Activated naive CD4-positive, alpha-beta T cell treated with anti-CD3 and anti-CD28 coated beads, Interleukin-2, amount 50 U/mL, for 72 hours (primary cell): ENCODE measurements around the gene CES4A. TPM values are rescaled to one million over a fixed set of nuclear protein-coding genes. Genes with fewer than 3 reads are reported as not detected.

Experiments used
- ATAC-seq, 2 donors: fragments of 150-1000 bp; cut with Tn5 transposase; 2 replicates each; pipeline ENCODE4 v1.10.0; 2021; ENCODE audit warnings: mild to moderate bottlenecking in 2 of 2, moderate library complexity in 2 of 2
- DNase-seq, 2 donors: peaks; one replicate each; pipeline ENCODE4 v3.0.0; 2021 to 2022; ENCODE audit warnings: low spot score in 2 of 2
- H3K27ac Mint-ChIP-seq, 2 donors: one replicate each; pipeline ENCODE4 v1.8.0; 2022; ENCODE audit warnings: mild to moderate bottlenecking in 2 of 2, mixed read lengths in 2 of 2
- H3K36me3 Mint-ChIP-seq, 2 donors: one replicate each; pipeline ENCODE4 v1.8.0; 2022; ENCODE audit warnings: mixed read lengths in 2 of 2
- H3K9me3 Mint-ChIP-seq, 2 donors: one replicate each; pipeline ENCODE4 v1.8.0; 2022; ENCODE audit warnings: mixed read lengths in 2 of 2
- total RNA-seq, 2 donors: library from RNA; stranded (reverse); gene quantifications; one replicate each; pipeline ENCODE4 v1.2.3, GENCODE V29; 2022

CES4A gene
- total RNA-seq, 2 donors from 2014 or later = 8.2 to 21.3 TPM

DNA sequence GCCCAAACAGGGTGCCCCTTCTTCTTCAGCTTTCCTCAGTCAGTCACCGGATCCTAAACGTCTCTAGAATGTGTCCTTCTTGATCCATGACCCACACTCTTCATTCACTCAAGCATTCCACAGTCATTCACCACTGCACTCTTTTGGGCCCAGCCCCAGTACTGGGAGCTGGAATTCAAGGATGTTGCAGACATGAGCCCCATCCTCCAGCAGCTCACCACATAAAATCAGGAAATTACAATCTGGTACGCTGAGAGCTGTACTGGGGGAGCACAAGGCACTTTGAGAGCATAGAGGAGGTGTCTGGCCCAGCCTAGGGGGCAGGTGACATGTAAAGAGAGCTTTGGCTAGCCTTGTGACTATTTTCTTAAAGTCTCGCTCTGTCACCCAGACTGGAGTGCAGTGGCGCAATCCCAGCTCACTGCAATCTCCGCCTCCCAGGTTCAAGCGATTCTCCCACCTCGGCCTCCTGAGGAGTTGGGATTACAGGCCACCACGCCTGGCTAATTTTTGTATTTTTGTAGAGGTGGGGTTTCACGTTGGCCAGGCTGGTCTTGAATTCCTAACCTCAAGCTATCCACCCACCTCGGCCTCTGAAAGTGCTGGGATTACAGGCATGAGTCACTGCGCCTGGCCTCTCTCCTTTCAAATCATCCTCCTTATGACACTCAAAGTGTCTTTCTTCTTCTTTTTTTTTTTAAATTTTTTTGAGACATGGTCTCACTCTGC lies 18.7 kb downstream of the CES4A start:
- Mint-ChIP-seq H3K27ac (peak overlapping the region; percentile 0 to 37), H3K9me3 (no peaks in the 10 kb centered on the region), H3K36me3 (peaks cover 0 to 7% of the 10 kb centered on the region in 2 donors)
- DNase-seq = no peak
- peak; percentile 18 to 28 for ATAC-seq

DNA sequence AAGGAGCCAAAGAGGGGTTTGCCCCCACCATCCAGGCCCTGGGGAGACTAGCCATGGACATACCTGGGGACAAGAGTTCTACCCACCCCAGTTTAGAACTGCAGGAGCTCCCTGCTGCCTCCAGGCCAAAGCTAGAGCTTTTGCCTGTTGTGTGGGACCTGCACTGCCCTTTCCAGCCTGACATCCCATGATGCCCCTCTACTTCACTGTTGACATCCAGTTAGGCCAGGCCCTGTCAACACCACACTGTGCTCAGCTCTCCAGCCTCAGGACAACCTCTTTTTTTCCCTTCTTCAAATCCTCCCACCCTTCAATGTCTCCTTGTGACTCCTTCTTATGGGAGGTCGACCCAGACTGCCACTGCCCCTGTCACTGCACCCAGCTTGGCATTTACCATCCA lies 20.8 kb downstream of the CES4A start:
- DNase-seq = no peak
- Mint-ChIP-seq H3K9me3 (no peaks in the 10 kb centered on the region), H3K36me3 (no peaks in the 10 kb centered on the region), H3K27ac (peak overlapping the region; percentile 60 to 62)
- no peak for ATAC-seq

DNA sequence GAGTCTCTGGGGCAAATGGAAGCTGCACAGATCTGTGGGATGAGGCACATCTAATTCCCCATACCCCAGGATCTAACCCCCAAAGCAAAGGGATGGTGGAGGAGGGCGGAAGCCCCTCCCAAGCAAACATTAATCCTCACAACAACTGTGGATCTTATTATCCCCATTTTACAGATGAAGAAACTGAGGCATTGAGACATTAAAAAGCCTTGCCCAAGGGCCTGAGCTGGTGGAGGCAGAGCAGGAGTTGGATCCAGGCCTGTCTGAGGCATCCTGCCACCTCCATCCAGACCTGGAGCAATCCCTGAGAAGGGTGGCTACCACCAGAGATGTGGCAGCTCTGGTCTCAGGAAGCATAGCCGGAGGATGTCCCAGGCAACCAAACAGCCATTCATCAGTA lies 22.9 kb downstream of the CES4A start:
- Mint-ChIP-seq H3K36me3 (no peaks in the 10 kb centered on the region), H3K9me3 (no peaks in the 10 kb centered on the region), H3K27ac (no peak overlapping the region)
- no peak for ATAC-seq
- no peak for DNase-seq

DNA sequence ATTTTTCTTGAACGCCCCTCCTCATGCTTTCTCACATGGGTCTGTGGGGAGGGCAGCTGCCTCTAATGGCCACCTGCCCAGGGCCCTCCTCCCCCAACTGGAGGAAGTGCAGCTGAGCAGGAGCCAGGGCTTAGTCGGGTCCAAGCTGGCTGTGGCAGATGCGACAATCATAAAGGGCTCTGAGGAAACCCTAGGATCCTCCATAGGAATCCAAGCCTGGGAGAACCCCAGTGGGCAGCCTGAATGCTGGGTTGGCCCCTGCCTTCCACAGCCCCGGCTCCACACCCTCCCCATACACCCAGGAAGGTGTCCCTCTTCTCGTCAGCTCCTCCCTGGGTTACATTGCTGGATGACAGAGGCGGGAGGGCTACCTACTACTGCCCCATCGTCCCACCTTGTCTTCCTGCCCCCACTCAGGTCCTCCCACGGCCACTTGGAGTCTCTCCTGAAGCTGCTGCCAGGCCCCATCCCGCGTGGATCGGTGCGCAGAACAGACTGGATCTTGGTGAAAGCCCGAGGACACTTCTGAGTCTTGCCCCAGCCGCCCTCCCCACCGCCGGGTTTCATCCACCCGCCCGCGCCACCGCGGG lies 24.9 kb downstream of the CES4A start:
- no peaks in the 10 kb centered on the region for H3K9me3 Mint-ChIP-seq
- DNase-seq (no peak), ATAC-seq (no peak)
- H3K36me3 Mint-ChIP-seq = no peaks in the 10 kb centered on the region
- H3K27ac Mint-ChIP-seq = peak overlapping the region in 1 of 2 donors; percentile 61

DNA sequence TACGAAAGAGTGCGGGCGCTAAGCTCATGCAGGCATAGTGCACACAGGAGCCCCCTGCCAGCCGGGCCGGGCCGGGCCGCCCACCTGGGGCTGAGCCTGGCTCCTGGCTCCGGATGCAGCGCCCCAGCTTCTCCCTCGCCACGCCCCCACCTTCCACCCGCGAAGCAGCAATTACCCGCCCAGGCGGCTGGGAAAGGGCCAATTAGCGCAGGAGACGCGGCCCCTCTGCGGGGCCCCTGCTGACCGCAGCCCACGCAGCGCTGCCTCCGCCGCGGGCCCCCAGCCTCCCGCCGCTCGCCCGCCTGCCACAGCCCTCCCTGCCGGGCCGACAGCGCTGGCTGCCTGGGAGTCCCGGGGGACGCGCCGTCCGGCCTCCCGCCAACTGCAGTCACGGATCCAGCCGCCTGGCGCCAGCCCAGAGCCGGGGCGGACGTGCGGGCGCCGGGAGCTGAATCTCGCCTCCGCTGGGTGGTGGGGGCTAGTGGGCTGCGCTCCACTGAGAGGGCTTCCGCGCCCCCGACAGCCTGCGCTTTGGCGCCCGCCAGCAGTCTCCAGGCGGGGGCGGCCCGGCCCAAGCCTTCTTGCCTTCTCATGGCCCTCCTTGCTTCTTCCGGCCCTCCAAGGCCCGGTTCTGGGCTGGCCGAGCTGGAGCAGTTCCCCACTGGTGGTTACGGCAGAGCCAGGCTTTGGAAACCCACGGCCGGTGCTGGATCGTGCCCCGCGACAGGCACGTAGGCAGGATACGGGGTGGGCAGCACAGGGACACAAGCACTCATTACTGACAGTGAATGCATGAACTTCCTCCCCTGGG lies 25.6 kb downstream of the CES4A start:
- ATAC-seq = peak; percentile 50 to 67
- DNase-seq = peak; percentile 75 to 83
- no peaks in the 10 kb centered on the region for H3K9me3 Mint-ChIP-seq
- H3K36me3 Mint-ChIP-seq = no peaks in the 10 kb centered on the region
- H3K27ac Mint-ChIP-seq = peak overlapping the region; percentile 77 to 88

GRCh38 chr16:67014634-67015312 lies 26.4 kb downstream of the CES4A start:
- ATAC-seq = no peak
- no peak for DNase-seq
- Mint-ChIP-seq H3K36me3 (no peaks in the 10 kb centered on the region), H3K27ac (peak overlapping the region; percentile 77 to 88), H3K9me3 (no peaks in the 10 kb centered on the region)

DNA sequence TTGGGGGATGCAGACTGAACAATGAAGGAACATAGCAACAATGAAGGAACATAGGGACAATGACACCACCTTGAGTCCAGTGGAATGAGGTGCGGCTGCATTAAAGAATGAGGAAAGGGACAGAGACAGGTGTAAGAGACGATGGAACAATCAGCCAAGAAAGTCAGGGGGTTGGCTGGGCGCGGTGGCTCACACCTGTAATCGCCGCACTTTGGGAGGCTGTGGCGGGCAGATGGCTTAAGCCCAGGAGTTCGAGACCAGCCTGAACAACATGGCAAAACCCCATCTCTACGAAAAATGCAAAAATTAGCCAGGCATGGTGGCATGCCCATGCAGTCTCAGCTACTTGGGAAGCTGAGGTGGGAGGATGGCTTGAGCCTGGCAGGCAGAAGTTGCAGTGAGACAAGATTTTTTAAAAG lies 26.9 kb downstream of the CES4A start:
- H3K9me3 Mint-ChIP-seq = no peaks in the 10 kb centered on the region
- no peak for ATAC-seq
- no peak overlapping the region for H3K27ac Mint-ChIP-seq
- no peak for DNase-seq
- H3K36me3 Mint-ChIP-seq = no peaks in the 10 kb centered on the region

- Mint-ChIP-seq H3K9me3 (no peaks in the 10 kb centered on the region), H3K27ac (peak overlapping the region in 1 of 2 donors; percentile 17), H3K36me3 (no peaks in the 10 kb centered on the region)
- no peak for DNase-seq
- ATAC-seq = no peak
Observed at GRCh38 chr16:67016143-67016542, 27.8 kb downstream of the CES4A start.

GRCh38 chr16:67016681-67017420 lies 28.5 kb downstream of the CES4A start:
- Mint-ChIP-seq H3K36me3 (no peaks in the 10 kb centered on the region), H3K27ac (no peak overlapping the region), H3K9me3 (no peaks in the 10 kb centered on the region)
- DNase-seq (no peak), ATAC-seq (no peak)

DNA sequence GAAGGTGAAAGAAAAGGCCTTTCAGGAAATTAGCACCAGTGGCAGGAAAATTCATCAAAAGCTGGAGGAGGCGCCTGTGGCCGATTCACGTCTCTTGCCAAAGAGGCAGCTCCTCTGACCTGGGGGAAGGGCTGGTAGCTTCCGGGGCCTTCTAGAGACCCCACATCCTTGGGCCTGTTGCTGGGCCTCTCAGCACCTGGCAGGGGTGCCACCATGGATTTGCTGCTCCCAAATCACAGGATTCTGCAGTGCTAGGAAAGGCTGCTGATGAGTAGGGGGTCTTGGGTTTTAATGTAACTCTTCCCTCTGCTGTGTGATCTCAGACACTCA lies 29.0 kb downstream of the CES4A start:
- no peak for DNase-seq
- no peaks in the 10 kb centered on the region for H3K36me3 Mint-ChIP-seq
- no peaks in the 10 kb centered on the region for H3K9me3 Mint-ChIP-seq
- no peak for ATAC-seq
- no peak overlapping the region for H3K27ac Mint-ChIP-seq

DNA sequence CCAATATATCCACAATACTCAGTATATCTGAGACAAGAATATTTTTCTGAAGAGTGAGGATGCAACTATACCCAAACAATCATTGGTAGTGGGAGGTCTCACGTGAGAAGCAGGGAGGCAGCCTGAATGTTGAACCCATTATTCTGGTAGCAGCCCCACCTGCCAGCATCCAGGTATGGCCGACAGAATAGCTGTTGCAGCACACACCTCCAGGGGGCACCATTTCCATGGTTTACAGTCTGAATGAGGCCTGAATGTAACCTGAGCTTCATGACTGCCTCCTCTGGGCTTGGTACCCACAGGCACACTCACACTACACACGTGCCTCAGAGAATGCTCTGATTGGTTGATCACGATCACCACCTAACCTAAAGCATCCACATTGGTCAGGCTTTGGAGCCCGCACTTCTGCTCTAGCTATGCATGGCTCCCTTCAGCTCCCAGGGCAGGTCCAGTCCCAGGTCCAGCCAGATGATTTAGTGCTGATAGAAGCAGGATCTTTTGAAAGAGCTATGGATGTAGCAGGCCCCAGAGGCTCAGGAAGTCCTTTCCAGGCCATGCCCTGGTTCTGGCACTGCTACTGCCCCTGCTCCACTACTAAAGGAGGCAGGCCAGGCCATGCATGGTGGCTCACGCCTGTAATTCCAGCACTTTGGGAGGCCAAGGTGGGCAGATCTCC lies 29.6 kb downstream of the CES4A start:
- Mint-ChIP-seq H3K9me3 (no peaks in the 10 kb centered on the region), H3K27ac (no peak overlapping the region), H3K36me3 (no peaks in the 10 kb centered on the region)
- DNase-seq = peak; percentile 82 to 95
- peak; percentile 95 to 96 for ATAC-seq

GRCh38 chr16:67019171-67019570 lies 30.8 kb downstream of the CES4A start:
- H3K27ac Mint-ChIP-seq = no peak overlapping the region
- ATAC-seq (no peak), DNase-seq (peak in 1 of 2 donors; percentile 14)
- H3K9me3 Mint-ChIP-seq = no peaks in the 10 kb centered on the region
- H3K36me3 Mint-ChIP-seq = no peaks in the 10 kb centered on the region

DNA sequence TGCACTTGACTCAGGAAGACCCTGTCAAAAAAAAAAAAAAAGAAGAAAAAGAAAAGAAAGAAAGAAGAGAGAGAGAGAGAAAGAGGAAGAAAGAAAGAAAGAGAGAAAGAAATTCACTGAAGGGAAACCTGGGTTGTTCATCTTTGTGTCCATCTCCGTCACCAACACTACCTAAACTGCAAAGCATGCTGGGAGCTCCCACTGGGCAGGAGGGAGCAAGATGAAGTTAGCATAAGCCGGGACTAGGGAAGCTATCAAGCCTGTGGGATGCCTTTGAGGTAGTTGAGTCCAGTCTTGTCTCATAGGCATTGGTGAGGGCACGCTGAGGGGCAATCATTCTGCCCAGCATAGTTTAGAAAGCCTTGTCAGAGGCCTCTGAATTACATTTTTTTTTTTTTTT lies 32.9 kb downstream of the CES4A start:
- ATAC-seq (no peak), DNase-seq (peak in 1 of 2 donors; percentile 14)
- Mint-ChIP-seq H3K9me3 (no peaks in the 10 kb centered on the region), H3K36me3 (no peaks in the 10 kb centered on the region), H3K27ac (no peak overlapping the region)

DNA sequence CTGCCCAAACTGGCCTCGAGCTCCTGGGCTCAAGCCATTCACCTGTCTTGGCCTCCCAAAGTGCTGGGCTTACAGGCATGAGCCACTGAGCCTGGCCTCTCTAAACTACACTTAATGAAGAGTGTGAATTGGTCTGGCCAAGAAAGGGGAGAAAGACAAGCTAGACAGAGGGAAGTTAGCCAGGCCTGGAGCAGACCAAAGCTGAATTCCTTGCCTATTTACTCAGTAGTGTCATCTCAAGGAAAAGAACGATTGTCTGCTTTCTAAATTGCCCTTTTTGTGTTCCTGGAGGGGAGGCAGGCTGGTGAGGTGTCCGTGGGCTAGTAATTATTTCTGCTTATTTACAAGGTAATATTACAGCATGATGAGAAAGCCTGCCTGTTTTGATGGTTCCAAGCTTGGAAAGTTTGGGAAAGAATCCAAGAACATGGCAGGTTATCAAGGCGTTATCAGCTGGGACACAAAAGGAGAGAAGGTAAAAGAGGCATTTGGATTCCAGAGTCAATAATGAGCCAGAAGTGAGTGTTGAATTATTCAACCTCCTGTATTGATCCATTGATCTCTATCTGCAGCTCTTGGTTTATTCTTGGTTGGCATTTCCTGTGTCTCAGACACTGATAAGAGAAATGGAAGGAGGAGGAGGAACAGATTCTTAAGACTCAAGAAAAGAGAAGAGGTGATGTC lies 34.3 kb downstream of the CES4A start:
- ATAC-seq (no peak), DNase-seq (peak in 1 of 2 donors; percentile 16)
- Mint-ChIP-seq H3K36me3 (no peaks in the 10 kb centered on the region), H3K9me3 (no peaks in the 10 kb centered on the region), H3K27ac (no peak overlapping the region)

DNA sequence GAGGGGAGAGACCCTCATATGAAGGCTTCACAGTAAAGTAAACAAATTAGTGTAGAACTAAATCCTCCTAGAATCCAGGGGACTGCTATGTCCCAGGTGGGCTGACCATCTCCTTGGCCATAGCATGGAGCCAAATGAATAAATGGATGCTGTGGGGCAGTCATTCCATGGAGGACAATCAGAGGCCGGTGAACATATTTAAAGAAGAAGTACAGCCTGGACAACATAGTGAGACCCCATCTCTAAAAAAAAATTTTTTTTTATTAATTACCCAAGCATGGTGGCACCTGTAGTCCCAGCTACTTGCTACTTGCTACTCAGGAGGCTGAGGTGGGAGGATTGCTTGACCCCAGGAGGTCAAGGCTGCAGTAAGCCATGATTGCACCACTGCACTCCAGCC lies 35.3 kb downstream of the CES4A start:
- DNase-seq (no peak), ATAC-seq (no peak)
- no peaks in the 10 kb centered on the region for H3K36me3 Mint-ChIP-seq
- H3K9me3 Mint-ChIP-seq = no peaks in the 10 kb centered on the region
- H3K27ac Mint-ChIP-seq = no peak overlapping the region
